ENCODE results near the gene VGLL4.
"Not testable (repeated sequence)": the region's sequence is repeated elsewhere in the genome, so short reads cannot be mapped to it uniquely, and the experiment has no call there.

The VGLL4 gene

GRCh38 chr3:11606865-11607440 is 36.8 kb downstream of the VGLL4 start:
- no peak for DNase-seq (ENCODE audit: low read depth in 2 of 2)

DNA sequence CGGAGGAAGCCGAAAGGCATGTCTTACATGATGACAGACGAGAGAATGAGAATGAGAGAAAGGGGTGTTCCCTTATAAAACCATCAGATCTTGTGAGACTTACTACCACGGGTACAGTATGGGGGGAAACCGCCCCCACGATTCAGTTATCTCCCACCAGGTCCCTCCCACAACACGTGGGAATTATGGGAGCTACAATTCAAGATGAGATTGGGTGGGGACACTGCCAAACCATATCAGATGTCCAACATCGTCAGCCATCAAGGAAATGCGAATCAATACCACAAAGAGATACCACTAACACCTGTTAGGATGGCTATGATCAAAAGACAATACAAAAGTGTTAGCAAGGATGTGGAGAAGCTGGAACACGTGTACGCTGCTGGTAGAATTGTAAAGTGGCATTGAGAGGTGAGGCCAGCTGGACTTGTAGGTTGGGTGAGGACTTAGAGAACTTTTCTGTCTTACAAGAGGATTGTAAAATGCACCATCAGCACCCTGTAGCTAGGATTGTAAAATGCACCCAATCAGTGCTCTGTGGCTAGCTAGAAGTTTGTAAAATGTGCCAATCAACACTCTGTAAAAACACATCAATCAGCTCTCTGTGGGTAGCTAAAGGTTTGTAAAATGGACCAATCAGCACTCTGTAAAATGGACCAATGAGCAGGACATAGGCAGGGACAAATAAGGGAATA is 37.5 kb downstream of the VGLL4 start:
- no peak for DNase-seq (ENCODE audit: low read depth in 2 of 2)

DNA sequence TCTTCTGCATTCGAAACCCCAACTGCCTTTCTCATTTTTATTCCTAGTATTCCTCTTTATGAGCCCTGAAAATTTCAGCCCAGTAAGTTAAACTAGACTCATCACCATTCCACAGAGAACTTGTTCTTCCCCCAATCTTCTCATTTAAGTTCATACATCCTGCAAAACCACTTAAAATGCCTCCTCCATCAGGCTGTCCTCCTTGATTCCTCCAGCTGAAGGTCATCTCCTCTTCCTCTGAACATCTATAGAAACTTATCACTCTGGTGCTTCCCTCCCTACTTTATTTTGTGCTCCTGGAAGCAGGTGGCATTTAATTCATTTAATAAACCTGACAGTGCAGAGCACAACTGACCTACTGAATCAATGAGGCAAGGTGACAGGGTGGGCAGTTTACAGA is 38.3 kb downstream of the VGLL4 start:
- DNase-seq (ENCODE audit: low read depth in 2 of 2) = no peak

DNA sequence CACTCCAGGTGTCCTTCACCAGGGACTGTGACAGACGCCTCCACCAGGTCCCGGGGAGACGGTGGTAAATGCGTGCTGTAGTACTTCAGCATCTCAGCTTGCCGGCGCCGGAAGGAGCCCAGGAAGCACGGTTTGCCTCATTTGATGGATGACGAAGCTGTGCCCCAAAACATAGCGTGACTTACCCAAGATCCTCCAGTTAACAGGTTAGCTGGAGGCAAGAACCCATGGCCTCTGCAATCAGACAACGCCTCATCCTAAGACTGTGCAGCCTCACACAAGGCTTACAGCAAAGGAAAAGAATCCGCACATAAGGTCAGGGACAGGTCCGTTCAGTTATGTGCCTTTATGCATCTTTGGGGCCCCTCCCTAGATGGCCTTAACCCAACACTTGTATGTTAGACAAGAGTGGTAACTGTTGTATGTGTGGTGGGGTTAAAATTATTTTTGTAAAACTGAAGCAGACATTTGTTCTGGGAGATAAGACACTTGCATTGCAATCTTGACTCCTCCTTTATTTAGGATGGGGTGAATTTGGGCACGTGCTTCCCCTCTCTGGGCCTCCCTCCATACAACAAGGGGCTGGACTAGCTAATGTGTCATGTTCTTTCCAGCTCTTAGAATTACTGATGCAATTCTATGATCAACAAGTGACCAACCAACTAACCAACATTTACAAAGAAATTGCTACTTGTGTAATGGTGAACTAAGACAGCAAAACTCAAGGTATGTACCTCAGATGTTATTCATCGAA is 39.4 kb downstream of the VGLL4 start:
- no peak for DNase-seq (ENCODE audit: low read depth in 2 of 2)

DNA sequence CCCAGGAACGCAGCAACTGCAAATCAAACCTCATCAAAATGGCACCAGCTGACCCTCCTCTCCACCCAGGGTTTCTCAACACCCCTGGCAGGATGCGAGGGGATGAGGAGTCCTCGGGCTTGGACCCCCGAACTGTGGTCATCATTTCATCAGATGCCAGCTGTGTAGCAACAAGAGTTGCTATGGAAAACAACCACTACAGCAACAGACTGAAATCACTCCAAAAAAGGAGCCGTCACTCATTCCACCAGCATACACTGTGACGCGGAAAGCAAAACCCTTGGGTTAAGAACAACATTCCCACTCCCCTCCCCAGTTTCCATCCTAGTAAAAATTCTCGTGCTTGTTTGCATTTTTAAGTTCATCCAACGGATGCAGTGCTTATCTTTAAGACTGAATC is 40.1 kb downstream of the VGLL4 start:
- no peak for DNase-seq (ENCODE audit: low read depth in 2 of 2)

GRCh38 chr3:11602886-11603527 is 40.7 kb downstream of the VGLL4 start:
- no peak for DNase-seq (ENCODE audit: low read depth in 2 of 2)

GRCh38 chr3:11602239-11602840 is 41.4 kb downstream of the VGLL4 start:
- DNase-seq (ENCODE audit: low read depth in 2 of 2) = no peak

GRCh38 chr3:11601446-11602238 is 42.1 kb downstream of the VGLL4 start:
- peak; percentile 58 to 65 for DNase-seq (ENCODE audit: low read depth in 2 of 2)

- no peak for DNase-seq (ENCODE audit: low read depth in 2 of 2)
These were observed 43.0 kb downstream of the VGLL4 start for GRCh38 chr3:11600501-11601282.

DNA sequence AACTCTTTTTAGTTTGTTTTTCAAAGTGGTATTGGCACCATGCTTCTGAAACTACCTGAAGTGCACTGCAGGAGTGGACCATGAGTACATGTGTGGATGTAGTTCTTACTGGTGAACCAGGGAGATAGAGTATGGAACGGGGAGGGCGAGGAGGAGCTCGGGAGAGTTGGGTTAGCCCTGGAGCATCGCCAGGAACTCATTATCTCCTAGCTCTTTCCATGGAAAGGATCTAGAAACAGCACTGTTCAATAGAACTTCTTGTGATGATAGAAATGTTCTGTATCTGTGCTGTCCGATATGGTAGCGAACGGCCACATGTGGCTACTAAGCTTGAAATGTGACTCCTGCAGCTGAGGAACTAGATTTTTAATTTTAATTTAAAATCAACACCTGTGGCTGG is 47.3 kb downstream of the VGLL4 start:
- no peak for DNase-seq (ENCODE audit: low read depth in 2 of 2)

DNA sequence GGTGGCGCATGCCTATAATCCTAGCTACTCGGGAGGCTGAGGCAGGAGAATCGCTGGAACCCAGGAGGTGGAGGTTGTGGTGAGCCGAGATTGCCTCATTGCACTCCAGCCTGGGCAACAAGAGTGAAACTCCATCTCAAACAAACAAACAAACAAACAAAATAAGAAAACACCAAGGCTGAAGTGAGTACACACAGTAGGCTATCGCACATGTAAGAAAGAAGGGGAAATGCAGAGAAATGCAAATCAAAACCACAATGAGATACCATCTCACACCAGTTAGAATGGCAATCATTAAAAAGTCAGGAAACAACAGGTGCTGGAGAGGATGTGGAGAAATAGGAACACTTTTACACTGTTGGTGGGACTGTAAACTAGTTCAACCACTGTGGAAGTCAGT is 48.7 kb downstream of the VGLL4 start:
- DNase-seq (ENCODE audit: low read depth in 2 of 2) = not testable (repeated sequence)

- DNase-seq (ENCODE audit: low read depth in 2 of 2) = no peak
These were observed 50.2 kb downstream of the VGLL4 start for GRCh38 chr3:11593318-11594034.

GRCh38 chr3:11592445-11593298 is 51.0 kb downstream of the VGLL4 start:
- no peak for DNase-seq (ENCODE audit: low read depth in 2 of 2)

- DNase-seq (ENCODE audit: low read depth in 2 of 2) = no peak
These were observed 52.1 kb downstream of the VGLL4 start for GRCh38 chr3:11591391-11592282.

- DNase-seq (ENCODE audit: low read depth in 2 of 2) = no peak
These were observed 52.7 kb downstream of the VGLL4 start for GRCh38 chr3:11591002-11591355.

DNA sequence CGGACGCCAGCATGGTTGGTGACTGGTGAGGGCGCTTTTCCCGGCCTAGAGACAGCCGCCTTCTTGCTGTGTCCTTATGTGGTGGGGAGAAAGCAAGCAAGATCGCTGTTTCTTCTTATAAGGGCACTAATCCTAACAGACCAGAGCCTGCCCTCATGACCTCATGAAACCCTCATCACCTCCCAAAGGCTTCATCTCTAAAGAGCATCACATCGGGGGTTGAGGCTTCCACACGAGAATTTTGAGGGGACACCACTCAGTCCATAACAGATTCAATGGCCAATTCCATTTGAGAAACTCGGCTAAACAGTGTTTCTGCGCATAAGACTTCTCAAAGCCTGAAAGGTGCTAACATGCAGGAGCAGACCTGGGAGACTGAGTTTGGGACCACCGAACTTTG is 54.0 kb downstream of the VGLL4 start:
- DNase-seq (ENCODE audit: low read depth in 2 of 2) = no peak

DNA sequence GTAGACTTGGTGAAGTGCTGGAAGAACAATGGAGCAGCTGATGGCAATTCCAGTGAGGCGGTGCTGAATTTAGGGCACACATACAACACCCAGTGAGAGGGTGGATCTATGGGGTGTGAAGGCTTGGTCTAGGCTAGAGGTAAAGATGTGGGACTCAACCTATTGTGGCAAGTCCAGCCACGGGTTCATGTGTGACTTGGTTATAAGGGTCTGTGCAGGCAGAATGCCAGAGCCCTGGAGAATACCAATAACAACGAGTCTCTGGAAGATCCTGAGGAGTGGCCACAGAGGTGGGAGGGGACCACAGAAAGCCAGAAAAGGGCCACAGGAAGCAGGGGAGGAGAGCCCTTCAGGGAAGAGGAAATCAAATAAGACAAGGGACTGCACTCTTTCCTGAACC is 55.0 kb downstream of the VGLL4 start:
- no peak for DNase-seq (ENCODE audit: low read depth in 2 of 2)

GRCh38 chr3:11588338-11588737 is 55.4 kb downstream of the VGLL4 start:
- DNase-seq (ENCODE audit: low read depth in 2 of 2) = no peak
